A549 (cell line): Measurements from ENCODE around the gene CIB4. TPM values are rescaled to one million over a fixed set of nuclear protein-coding genes. Genes with fewer than 3 reads are reported as not detected.

ENCODE experiments used
- ATAC-seq, 2 experiments: fragments of 200-7000 bp in 1 of 2; fragments of >200 bp in 1 of 2; cut with Nextera tagmentation in 1 of 2; cut with Tn5 transposase in 1 of 2; 3 replicates each; pipeline versions ENCODE4 v1.8.0 to v1.9.1; 2018 to 2020; ENCODE audit warnings: mild to moderate bottlenecking in 1 of 2, moderate library complexity in 1 of 2
- CTCF ChIA-PET: fragments of 300-600 bp; sonication (Branson Sonifier 250); formaldehyde crosslinking; extraction: SDS; loops from one replicate; lab custom pipeline; 2021; ENCODE audit warnings: antibody characterized with exemption, inconsistent platforms; lab: Yijun Ruan, JAX
- POLR2A ChIA-PET: fragments of 350-600 bp; formaldehyde crosslinking; extraction: SDS; loops from one replicate; lab custom pipeline; 2021; ENCODE audit warnings: antibody characterized with exemption, inconsistent platforms; lab: Yijun Ruan, JAX
- DNase-seq, 2 experiments: peaks; one replicate each; pipeline versions ENCODE4 v3.0.0 to v3.0.0-alpha.2; 2011 to 2016; ENCODE audit warnings: low read depth in 1 of 2, low spot score in 1 of 2
- FAIRE-seq: peaks from 2 replicates; lab custom pipeline; 2011; peaks lifted over from hg19 to GRCh38; lab: Jason Lieb, UNC
- H3K27ac ChIP-seq, 2 experiments: fragments of >200 bp; sonication (Bioruptor Twin); formaldehyde crosslinking; 3 replicates each; pipeline ENCODE4 v1.5.1; 2016 to 2017
- H3K4me1 ChIP-seq: fragments of >200 bp; sonication (Bioruptor Twin); formaldehyde crosslinking; 3 replicates; pipeline ENCODE4 v1.6.1; 2016
- H3K4me2 ChIP-seq: fragments of >200 bp; sonication (Bioruptor Twin); formaldehyde crosslinking; 3 replicates; pipeline ENCODE4 v1.6.1; 2016
- H3K4me3 ChIP-seq: fragments of >200 bp; sonication (Bioruptor Twin); formaldehyde crosslinking; 3 replicates; pipeline ENCODE4 v1.5.1; 2016
- H3K9me3 ChIP-seq: fragments of >200 bp; sonication (Bioruptor Twin); formaldehyde crosslinking; 3 replicates; pipeline ENCODE4 v1.6.1; 2016
- BCL3 ChIP-seq: fragments of >200 bp; sonication (Bioruptor Twin); formaldehyde crosslinking; IDR thresholded peaks from 3 replicates; pipeline ENCODE4 v1.6.1; 2016
- BHLHE40 ChIP-seq: IDR thresholded peaks from 2 replicates; pipeline ENCODE4 v1.6.1; 2012; ENCODE audit warnings: low read depth, low read length, inconsistent platforms
- CBX2 ChIP-seq: fragments of 200-600 bp; sonication (generic); IDR thresholded peaks from 2 replicates; pipeline ENCODE4 v1.6.1; 2016; ENCODE audit warnings: low read depth, mild to moderate bottlenecking, borderline replicate concordance
- CEBPB ChIP-seq, 2 experiments: fragments of >200 bp in 1 of 2; sonication (Bioruptor Twin) in 1 of 2; formaldehyde crosslinking in 1 of 2; IDR thresholded peaks; 2 replicates each; pipeline ENCODE4 v1.6.1; 2012 to 2016
- EP300 ChIP-seq, 2 experiments: fragments of >200 bp; sonication (Bioruptor Twin); formaldehyde crosslinking; IDR thresholded peaks; 2 replicates in 1 of 2; 3 replicates in 1 of 2; pipeline ENCODE4 v1.6.1; 2016 to 2017
- ESRRA ChIP-seq: fragments of 150-350 bp; IDR thresholded peaks from 2 replicates; pipeline ENCODE4 v1.6.1; 2014; ENCODE audit warnings: mild to moderate bottlenecking, low read length, borderline replicate concordance
- FOSL2 ChIP-seq, 2 experiments: fragments of 450-650 bp in 1 of 2; fragments of >200 bp in 1 of 2; sonication (Bioruptor Twin) in 1 of 2; formaldehyde crosslinking; IDR thresholded peaks; 2 replicates each; pipeline versions ENCODE4 v1.5.0 to v1.6.1; 2016 to 2020; ENCODE audit warnings: mild to moderate bottlenecking in 1 of 2, moderate library complexity in 1 of 2
- FOXS1 ChIP-seq: fragments of 250-450 bp; sonication (Bioruptor Pico); IDR thresholded peaks from 2 replicates; pipeline ENCODE4 v1.5.0; 2020; ENCODE audit warnings: mild to moderate bottlenecking, moderate library complexity
- HOXB13 ChIP-seq: fragments of 250-450 bp; sonication (Bioruptor Pico); IDR thresholded peaks from 2 replicates; pipeline ENCODE4 v1.5.0; 2020; ENCODE audit warnings: low read depth, mild to moderate bottlenecking, moderate library complexity
- HOXB5 ChIP-seq: fragments of 250-450 bp; sonication (Bioruptor Pico); IDR thresholded peaks from 2 replicates; pipeline ENCODE4 v1.5.0; 2020; ENCODE audit warnings: mild to moderate bottlenecking, moderate library complexity
- NFE2L2 ChIP-seq: fragments of 150-350 bp; conservative IDR thresholded peaks from 2 replicates; pipeline ENCODE4 v1.6.1; 2014; ENCODE audit warnings: low read length
- POLR2A ChIP-seq: IDR thresholded peaks from 2 replicates; pipeline ENCODE4 v1.6.1; 2012; ENCODE audit warnings: mild to moderate bottlenecking, low read length
- RARB ChIP-seq: fragments of 250-450 bp; sonication (Bioruptor Pico); IDR thresholded peaks from 2 replicates; pipeline ENCODE4 v1.8.0; 2021; ENCODE audit warnings: mild to moderate bottlenecking, moderate library complexity
- RCOR1 ChIP-seq: fragments of 150-350 bp; IDR thresholded peaks from 2 replicates; pipeline ENCODE4 v1.6.1; 2014; ENCODE audit warnings: antibody characterized with exemption, low read length, low read depth
- ZC3H11A ChIP-seq: fragments of 450-650 bp; IDR thresholded peaks from 2 replicates; pipeline ENCODE4 v1.6.1; 2014; ENCODE audit warnings: antibody characterized with exemption, mild to moderate bottlenecking
- ZFP36 ChIP-seq: fragments of 450-650 bp; IDR thresholded peaks from 2 replicates; pipeline ENCODE4 v1.6.1; 2014; ENCODE audit warnings: borderline replicate concordance; ENCODE audit not compliant: partially characterized antibody
- ZNF302 ChIP-seq: fragments of 250-450 bp; sonication (Bioruptor Pico); IDR thresholded peaks from 2 replicates; pipeline ENCODE4 v1.9.0; 2021; ENCODE audit warnings: inconsistent platforms, mild to moderate bottlenecking, moderate library complexity
- WGBS: methylation state at CpG from one replicate; pipeline ENCODE4 v1.1.6; 2017; ENCODE audit errors: missing lambda C conversion rate; 5-methylcytosine and 5-hydroxymethylcytosine counted together
- polyA plus RNA-seq, 4 experiments: library from polyadenylated mRNA; depleted of rRNA in 3 of 4; stranded (reverse); fragments of >200 nt; fragmentation: RNase III in 1 of 4; extraction: RNeasy Plus Mini Kit Qiagen cat#74134 plus additional on column Dnase treatment in 1 of 4; gene quantifications; 2 replicates in 3 of 4; 3 replicates in 1 of 4; pipeline ENCODE4 v1.2.3, GENCODE V29; 2011 to 2017
- TF ChIP-seq, protein P1 (sequence below): IDR thresholded peaks from 2 replicates; pipeline ENCODE4 v1.6.1; 2012
- TF ChIP-seq, protein P2 (sequence below): fragments of >200 bp; sonication (Bioruptor Twin); formaldehyde crosslinking; IDR thresholded peaks from 2 replicates; pipeline ENCODE4 v1.6.1; 2016
- TF ChIP-seq, protein P3 (sequence below): fragments of 250-450 bp; sonication (Bioruptor Pico); IDR thresholded peaks from 2 replicates; pipeline ENCODE4 v1.5.0; 2021; ENCODE audit warnings: mild to moderate bottlenecking, moderate library complexity, borderline replicate concordance

CIB4 gene
- polyA plus RNA-seq, 2 of the 4 experiments (the other 2 are of a cell fraction), result 0.30 to 1.0 TPM

DNA sequence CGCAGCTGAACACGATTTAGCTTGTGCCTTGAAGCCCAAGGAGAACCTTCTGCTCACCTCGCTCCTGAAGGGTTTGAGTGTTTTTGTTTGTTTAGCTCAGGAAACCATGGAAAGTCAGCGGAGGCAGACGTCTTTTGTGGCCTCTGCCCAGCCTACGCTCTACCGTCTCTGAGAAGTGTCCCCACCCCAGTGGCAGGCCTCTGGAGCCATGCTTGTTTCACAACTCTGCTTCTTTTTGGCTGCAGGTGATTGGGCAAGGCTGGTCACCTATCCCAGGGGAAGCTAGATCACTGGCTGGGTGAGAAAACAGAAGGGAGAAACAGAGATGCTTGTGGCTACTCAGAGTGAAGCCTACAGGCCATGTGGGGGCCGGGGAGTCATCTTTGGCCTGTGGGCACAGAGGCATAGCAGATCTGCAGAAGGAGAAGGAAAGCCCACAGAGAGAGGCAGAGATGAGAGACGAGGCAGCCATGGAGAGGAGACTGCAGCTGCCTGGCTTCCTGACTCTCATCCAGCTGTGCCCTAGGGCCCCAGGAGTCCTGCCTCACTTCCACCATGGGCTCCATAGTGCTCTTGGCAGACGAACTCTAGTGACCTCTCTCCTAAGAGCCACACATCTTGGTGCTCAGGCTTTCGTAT lies 50.1 kb downstream of the CIB4 start (continued):
- TF ChIP-seq ZC3H11A, result no peak
- no peak for TF ChIP-seq CEBPB (IDR thresholded peaks at IDR 0.05)
- TF ChIP-seq EP300 (IDR thresholded peaks at IDR 0.05), result no peak
- TF ChIP-seq, protein P1, sequence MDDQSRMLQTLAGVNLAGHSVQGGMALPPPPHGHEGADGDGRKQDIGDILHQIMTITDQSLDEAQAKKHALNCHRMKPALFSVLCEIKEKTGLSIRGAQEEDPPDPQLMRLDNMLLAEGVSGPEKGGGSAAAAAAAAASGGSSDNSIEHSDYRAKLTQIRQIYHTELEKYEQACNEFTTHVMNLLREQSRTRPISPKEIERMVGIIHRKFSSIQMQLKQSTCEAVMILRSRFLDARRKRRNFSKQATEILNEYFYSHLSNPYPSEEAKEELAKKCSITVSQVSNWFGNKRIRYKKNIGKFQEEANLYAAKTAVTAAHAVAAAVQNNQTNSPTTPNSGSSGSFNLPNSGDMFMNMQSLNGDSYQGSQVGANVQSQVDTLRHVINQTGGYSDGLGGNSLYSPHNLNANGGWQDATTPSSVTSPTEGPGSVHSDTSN, result no peak
- TF ChIP-seq RCOR1, result no peak
- TF ChIP-seq CBX2, result no peak
- TF ChIP-seq, protein P2, sequence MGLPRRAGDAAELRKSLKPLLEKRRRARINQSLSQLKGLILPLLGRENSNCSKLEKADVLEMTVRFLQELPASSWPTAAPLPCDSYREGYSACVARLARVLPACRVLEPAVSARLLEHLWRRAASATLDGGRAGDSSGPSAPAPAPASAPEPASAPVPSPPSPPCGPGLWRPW, result no peak
- TF ChIP-seq, all 56 proteins: peak for 0

DNA sequence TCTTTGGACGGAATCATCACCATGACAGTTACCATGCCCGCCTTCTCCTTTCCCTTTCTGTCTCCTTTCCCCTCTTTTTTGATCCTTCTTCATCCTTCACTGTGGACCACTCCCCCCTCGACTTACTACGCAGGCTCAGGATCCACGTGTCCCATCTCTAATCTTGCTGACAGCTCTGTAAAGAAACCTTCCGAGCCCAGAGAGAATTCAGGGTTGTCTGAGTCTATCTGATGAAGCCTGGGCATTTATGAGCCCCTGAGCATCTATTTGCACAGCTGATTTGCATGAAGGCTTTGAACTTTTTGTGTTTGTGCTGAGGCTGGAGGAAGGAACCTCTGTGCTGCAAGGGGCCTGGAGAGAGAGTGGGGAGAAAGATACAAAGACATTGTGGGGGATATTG lies 50.7 kb downstream of the CIB4 start:
- POLR2A ChIA-PET, result no interaction called here

More for the DNA sequence above, 50.7 kb downstream of the CIB4 start:
- no peak for ATAC-seq
- Histone ChIP-seq H3K4me1 (no peaks in the 10 kb centered on the region), H3K27ac (no peak overlapping the region), H3K4me3 (no peak overlapping the region), H3K4me2 (no peak overlapping the region)
- CTCF ChIA-PET, result interaction anchor here (0.9 to 10.2 kb wide), 8 partner anchors 9 to 155 kb away, joined by 3 to 137 read pairs (median 8); a partner anchor contains a TSS
- no peak for DNase-seq
- no peak for TF ChIP-seq HOXB5 (CRISPR knock-in tag)
- TF ChIP-seq, protein P1, result no peak
- no peak for TF ChIP-seq FOSL2 (IDR thresholded peaks at IDR 0.05)
- no peak for TF ChIP-seq FOSL2 (CRISPR knock-in tag; IDR thresholded peaks at IDR 0.05)
- TF ChIP-seq ZNF302, result no peak
- no peak for TF ChIP-seq ESRRA
- no peak for TF ChIP-seq FOXS1 (CRISPR knock-in tag)
- TF ChIP-seq BCL3, result no peak
- no peak for TF ChIP-seq HOXB13 (CRISPR knock-in tag)
- TF ChIP-seq CEBPB (IDR thresholded peaks at IDR 0.05), result no peak
- TF ChIP-seq BHLHE40, result no peak
- no peak for TF ChIP-seq ZFP36
- TF ChIP-seq RARB, result no peak
- no peak for TF ChIP-seq ZC3H11A
- TF ChIP-seq POLR2A, result no peak
- TF ChIP-seq NFE2L2, result no peak
- TF ChIP-seq, protein P3, sequence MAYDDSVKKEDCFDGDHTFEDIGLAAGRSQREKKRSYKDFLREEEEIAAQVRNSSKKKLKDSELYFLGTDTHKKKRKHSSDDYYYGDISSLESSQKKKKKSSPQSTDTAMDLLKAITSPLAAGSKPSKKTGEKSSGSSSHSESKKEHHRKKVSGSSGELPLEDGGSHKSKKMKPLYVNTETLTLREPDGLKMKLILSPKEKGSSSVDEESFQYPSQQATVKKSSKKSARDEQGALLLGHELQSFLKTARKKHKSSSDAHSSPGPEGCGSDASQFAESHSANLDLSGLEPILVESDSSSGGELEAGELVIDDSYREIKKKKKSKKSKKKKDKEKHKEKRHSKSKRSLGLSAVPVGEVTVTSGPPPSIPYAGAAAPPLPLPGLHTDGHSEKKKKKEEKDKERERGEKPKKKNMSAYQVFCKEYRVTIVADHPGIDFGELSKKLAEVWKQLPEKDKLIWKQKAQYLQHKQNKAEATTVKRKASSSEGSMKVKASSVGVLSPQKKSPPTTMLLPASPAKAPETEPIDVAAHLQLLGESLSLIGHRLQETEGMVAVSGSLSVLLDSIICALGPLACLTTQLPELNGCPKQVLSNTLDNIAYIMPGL, result no peak
- TF ChIP-seq, protein P2, result no peak
- TF ChIP-seq, all 56 proteins: peak for 0
- FAIRE-seq, result no peak
- WGBS, result 34% methylated on average over 6 of the region's 6 CpGs
- H3K9me3 ChIP-seq, result no peaks in the 10 kb centered on the region
